ENCODE data around the gene ST6GALNAC1. TPM values are rescaled to one million over a fixed set of nuclear protein-coding genes. Genes with fewer than 3 reads are reported as not detected.

The ST6GALNAC1 gene, protein sequence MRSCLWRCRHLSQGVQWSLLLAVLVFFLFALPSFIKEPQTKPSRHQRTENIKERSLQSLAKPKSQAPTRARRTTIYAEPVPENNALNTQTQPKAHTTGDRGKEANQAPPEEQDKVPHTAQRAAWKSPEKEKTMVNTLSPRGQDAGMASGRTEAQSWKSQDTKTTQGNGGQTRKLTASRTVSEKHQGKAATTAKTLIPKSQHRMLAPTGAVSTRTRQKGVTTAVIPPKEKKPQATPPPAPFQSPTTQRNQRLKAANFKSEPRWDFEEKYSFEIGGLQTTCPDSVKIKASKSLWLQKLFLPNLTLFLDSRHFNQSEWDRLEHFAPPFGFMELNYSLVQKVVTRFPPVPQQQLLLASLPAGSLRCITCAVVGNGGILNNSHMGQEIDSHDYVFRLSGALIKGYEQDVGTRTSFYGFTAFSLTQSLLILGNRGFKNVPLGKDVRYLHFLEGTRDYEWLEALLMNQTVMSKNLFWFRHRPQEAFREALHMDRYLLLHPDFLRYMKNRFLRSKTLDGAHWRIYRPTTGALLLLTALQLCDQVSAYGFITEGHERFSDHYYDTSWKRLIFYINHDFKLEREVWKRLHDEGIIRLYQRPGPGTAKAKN
- total RNA-seq (2022; extraction: Qiagen RNA extraction; ENCODE audit: low read depth): 0.27 to 0.60 TPM in 2 of 5 replicates, not detected in the others

DNA sequence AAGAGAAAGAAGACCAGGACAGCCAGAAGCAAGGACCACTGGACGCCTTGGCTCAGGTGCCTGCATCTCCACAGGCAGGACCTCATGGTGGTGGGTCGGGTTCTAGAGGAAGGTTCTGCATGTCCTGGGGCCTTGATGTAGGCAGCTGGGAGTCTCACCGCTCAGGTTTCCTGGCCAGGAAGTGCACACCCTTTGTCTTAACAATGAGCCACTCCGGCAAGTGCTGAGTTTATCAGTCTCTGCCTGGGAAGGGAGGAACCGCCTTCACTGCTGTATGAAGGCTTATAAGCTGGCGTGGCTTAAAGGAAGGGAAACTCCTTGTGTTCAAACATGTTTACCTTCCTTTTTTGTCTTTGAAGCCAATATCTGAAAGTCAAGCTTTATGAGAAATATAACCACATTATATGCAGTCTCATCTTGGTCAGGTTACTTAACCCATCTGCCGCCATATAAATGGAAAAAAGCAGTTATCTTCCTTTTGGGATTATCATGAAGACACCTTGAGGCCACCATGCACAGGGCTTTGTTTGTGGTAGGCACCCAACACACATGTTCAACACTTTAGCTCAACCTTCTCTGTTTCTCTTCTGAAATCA lies at the start of gene ST6GALNAC1:
TSS of gene ST6GALNAC1 (minus strand) at position 205 of the 596 bp plus-strand sequence. CDS start at position 86, 119 bp downstream.

DNA sequence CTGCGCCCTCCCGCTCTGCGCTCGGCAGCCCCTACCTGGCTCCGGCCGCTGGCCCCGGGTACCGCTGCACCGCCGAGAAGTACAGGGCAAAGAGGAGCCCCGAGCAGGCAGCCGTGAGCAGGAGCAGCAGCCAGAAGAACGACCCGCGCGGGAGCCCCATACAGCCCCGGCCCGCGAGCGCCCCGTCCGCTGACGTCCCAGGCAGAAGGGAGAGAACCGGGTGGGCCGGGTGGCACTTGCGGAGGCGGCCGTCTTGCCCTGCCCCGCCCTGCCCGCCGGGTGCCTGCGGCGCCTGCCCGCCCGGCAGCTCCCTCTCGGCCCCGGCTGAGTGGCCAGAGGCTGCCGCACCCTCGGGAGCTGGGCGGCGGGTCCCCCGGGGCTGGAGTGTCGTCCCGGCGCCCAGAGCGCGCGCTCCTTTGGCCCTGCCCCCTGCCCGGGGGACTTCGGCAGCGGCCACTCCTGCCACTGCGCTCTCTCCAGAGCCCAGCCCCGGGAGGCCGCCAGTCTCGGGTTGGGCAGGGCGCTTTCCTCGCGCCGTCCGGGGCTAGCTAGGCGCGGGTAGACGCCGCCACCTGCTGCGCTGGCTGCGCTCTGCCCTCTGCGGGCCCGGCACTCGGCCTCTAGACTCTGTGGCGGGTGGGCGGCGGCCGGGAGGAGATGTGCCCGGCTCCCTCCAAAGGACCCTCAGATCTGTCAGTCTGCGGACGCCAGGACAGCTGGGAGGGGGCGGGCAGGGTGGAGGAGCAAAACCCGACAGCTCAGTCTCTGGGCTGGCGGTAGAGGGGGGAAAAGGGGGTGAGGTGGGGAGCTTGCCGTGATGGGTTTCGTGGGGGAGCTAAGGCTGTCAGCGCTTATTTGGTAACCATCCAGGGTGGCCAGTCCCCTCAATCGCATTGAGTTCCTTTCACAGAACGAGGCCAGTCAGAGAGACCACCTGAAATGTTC lies 57.6 kb downstream of the ST6GALNAC1 start, which contains the start of gene ST6GALNAC2:
TSS of gene ST6GALNAC2 (minus strand) at position 212 of the 945 bp plus-strand sequence. CDS start at position 160, 52 bp downstream.

Other genes with a start within 250 kb of the ST6GALNAC1 start
- 20.6 to 35.0 TPM (median 33.9 TPM) in 5 replicates for gene UBE2O, start 190.6 kb downstream of the ST6GALNAC1 start, total RNA-seq (2022; extraction: Qiagen RNA extraction; ENCODE audit: low read depth)
- gene AANAT, start 176.2 kb downstream of the ST6GALNAC1 start, total RNA-seq (2022; extraction: Qiagen RNA extraction; ENCODE audit: low read depth): 0.29 to 0.51 TPM (median 0.37 TPM) in 4 of 5 replicates, not detected in the other
- gene RHBDF2, start 142.3 kb downstream of the ST6GALNAC1 start, total RNA-seq (2022; extraction: Qiagen RNA extraction; ENCODE audit: low read depth): 38.4 to 72.8 TPM (median 67.5 TPM) in 5 replicates
- gene CYGB, start 106.0 kb downstream of the ST6GALNAC1 start, total RNA-seq (2022; extraction: Qiagen RNA extraction; ENCODE audit: low read depth): 0.81 to 1.4 TPM (median 1.1 TPM) in 5 replicates
- gene PRCD, start 103.7 kb downstream of the ST6GALNAC1 start, total RNA-seq (2022; extraction: Qiagen RNA extraction; ENCODE audit: low read depth): not detected in 5 replicates
- 0.21 to 0.98 TPM (median 0.60 TPM) in 5 replicates for gene ST6GALNAC2, start 57.9 kb downstream of the ST6GALNAC1 start, total RNA-seq (2022; extraction: Qiagen RNA extraction; ENCODE audit: low read depth)
- gene MXRA7, start 67.2 kb upstream of the ST6GALNAC1 start, total RNA-seq (2022; extraction: Qiagen RNA extraction; ENCODE audit: low read depth): 55.2 to 98.1 TPM (median 62.8 TPM) in 5 replicates
- 77.4 to 84.0 TPM (median 81.2 TPM) in 5 replicates for gene JMJD6, start 82.8 kb upstream of the ST6GALNAC1 start, total RNA-seq (2022; extraction: Qiagen RNA extraction; ENCODE audit: low read depth)
- 55.9 to 69.1 TPM (median 60.4 TPM) in 5 replicates for gene METTL23, start 83.1 kb upstream of the ST6GALNAC1 start, total RNA-seq (2022; extraction: Qiagen RNA extraction; ENCODE audit: low read depth)
- 368 to 476 TPM (median 454 TPM) in 5 replicates for gene SRSF2, start 93.6 kb upstream of the ST6GALNAC1 start, total RNA-seq (2022; extraction: Qiagen RNA extraction; ENCODE audit: low read depth)
- 19.9 to 21.8 TPM (median 21.0 TPM) in 5 replicates for gene MFSD11, start 94.4 kb upstream of the ST6GALNAC1 start, total RNA-seq (2022; extraction: Qiagen RNA extraction; ENCODE audit: low read depth)
- gene MGAT5B, start 224.6 kb upstream of the ST6GALNAC1 start, total RNA-seq (2022; extraction: Qiagen RNA extraction; ENCODE audit: low read depth): 13.1 to 25.1 TPM (median 22.7 TPM) in 5 replicates